ENCODE measurements around the gene CPN2.

DNA sequence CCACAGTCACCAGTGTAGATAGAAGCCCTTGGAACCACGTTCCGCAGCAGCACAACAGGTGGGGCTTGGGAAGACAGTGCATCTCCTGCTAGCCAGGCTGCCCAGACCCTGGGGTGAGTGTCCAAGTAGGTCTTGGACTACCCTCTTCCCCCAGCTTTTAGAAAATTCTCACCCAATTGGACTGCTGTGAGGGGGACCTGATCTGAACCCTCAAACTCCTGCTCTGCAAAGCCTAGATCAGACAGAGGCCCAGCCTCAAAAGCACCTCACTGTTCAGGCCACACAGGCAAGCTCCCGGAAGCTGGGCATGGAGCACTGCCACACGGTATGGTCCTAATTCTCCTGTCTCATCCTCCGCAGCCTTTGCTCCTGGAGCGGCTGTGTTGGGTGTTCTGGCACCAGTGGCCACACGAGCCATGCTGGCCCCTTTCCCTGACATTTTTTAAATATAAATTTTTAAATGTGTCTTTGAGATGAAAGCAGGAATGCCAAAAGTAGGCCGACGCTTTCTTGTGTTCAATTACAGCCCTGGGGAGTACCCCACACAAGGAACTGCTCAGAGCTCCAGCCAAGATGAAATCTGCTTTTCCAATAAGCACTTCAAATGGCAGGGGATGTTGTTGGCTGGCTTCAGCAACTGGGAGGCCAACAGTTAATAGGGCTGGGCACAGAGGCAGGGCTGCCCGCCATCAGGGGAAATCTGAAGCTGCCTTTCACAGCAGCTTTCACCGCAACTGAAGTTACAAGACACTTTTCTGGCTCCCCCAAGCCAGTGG lies 40.9 kb downstream of the CPN2 start:
- TF ChIP-seq ASH2L (IDR thresholded peaks at IDR 0.05; ENCODE audit: insufficient read length, low read depth, low read length): no peak
- TF ChIP-seq ZNF207 (IDR thresholded peaks at IDR 0.05; ENCODE audit: borderline replicate concordance): no peak
- TF ChIP-seq TBP (CRISPR knock-in tag; IDR thresholded peaks at IDR 0.05): no peak
- no peak for TF ChIP-seq POLR2A (IDR thresholded peaks at IDR 0.05; ENCODE audit: insufficient read depth in 1 of 2, low read depth in 2 of 2, low read length in 2 of 2)
- no peak for TF ChIP-seq HNF4G (IDR thresholded peaks at IDR 0.05; ENCODE audit: borderline replicate concordance, low read depth, low read length)
- TF ChIP-seq HNF4G (CRISPR knock-in tag; IDR thresholded peaks at IDR 0.05; ENCODE audit: borderline replicate concordance, low read depth): no peak
- TF ChIP-seq, protein P1, sequence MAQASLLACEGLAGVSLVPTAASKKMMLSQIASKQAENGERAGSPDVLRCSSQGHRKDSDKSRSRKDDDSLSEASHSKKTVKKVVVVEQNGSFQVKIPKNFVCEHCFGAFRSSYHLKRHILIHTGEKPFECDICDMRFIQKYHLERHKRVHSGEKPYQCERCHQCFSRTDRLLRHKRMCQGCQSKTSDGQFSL (CRISPR knock-in tag; IDR thresholded peaks at IDR 0.05): no peak
- TF ChIP-seq, protein P2, sequence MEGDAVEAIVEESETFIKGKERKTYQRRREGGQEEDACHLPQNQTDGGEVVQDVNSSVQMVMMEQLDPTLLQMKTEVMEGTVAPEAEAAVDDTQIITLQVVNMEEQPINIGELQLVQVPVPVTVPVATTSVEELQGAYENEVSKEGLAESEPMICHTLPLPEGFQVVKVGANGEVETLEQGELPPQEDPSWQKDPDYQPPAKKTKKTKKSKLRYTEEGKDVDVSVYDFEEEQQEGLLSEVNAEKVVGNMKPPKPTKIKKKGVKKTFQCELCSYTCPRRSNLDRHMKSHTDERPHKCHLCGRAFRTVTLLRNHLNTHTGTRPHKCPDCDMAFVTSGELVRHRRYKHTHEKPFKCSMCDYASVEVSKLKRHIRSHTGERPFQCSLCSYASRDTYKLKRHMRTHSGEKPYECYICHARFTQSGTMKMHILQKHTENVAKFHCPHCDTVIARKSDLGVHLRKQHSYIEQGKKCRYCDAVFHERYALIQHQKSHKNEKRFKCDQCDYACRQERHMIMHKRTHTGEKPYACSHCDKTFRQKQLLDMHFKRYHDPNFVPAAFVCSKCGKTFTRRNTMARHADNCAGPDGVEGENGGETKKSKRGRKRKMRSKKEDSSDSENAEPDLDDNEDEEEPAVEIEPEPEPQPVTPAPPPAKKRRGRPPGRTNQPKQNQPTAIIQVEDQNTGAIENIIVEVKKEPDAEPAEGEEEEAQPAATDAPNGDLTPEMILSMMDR (CRISPR knock-in tag; IDR thresholded peaks at IDR 0.05): no peak
